Astrocyte (in vitro differentiated cells and primary cell): ENCODE results near the gene GRM4. TPM values are rescaled to one million over a fixed set of nuclear protein-coding genes. Genes with fewer than 3 reads are reported as not detected.

Experiments used
- DNase-seq: peaks from one replicate; pipeline ENCODE4 v3.0.0-alpha.2; 2010; ENCODE audit warnings: low read depth
- FAIRE-seq: peaks from 2 replicates; lab custom pipeline; 2011; peaks lifted over from hg19 to GRCh38; lab: Jason Lieb, UNC
- H2AFZ ChIP-seq: 2 replicates; pipeline ENCODE4 v1.6.0; 2012; ENCODE audit warnings: low read depth, low read length, inconsistent platforms
- H3K27ac ChIP-seq: 2 replicates; pipeline ENCODE4 v1.5.1; 2011; ENCODE audit warnings: low read depth, low read length, inconsistent platforms
- H3K27me3 ChIP-seq: 2 replicates; pipeline ENCODE4 v1.6.0; 2011; ENCODE audit warnings: low read length, inconsistent platforms; ENCODE audit not compliant: insufficient read depth
- H3K36me3 ChIP-seq: 2 replicates; pipeline ENCODE4 v1.5.1; 2011; ENCODE audit warnings: low read length, inconsistent platforms; ENCODE audit not compliant: insufficient read depth
- H3K4me1 ChIP-seq: 2 replicates; pipeline ENCODE4 v1.5.1; 2011; ENCODE audit warnings: low read length, inconsistent platforms; ENCODE audit not compliant: insufficient read depth
- H3K4me2 ChIP-seq: 2 replicates; pipeline ENCODE4 v1.6.0; 2012; ENCODE audit warnings: low read length, inconsistent platforms
- H3K4me3 ChIP-seq: 2 replicates; pipeline ENCODE4 v1.5.1; 2011; ENCODE audit warnings: low read depth, mild to moderate bottlenecking, low read length, inconsistent platforms; ENCODE audit not compliant: insufficient read depth
- H3K79me2 ChIP-seq: 2 replicates; pipeline ENCODE4 v1.6.0; 2012; ENCODE audit warnings: mild to moderate bottlenecking, low read length, inconsistent platforms; ENCODE audit not compliant: insufficient read depth
- H3K9ac ChIP-seq: 2 replicates; pipeline ENCODE4 v1.6.0; 2012; ENCODE audit warnings: mild to moderate bottlenecking, low read length, inconsistent platforms
- H3K9me3 ChIP-seq: 2 replicates; pipeline ENCODE4 v1.5.1; 2012; ENCODE audit warnings: low read depth, mild to moderate bottlenecking, low read length, inconsistent platforms; ENCODE audit not compliant: insufficient read depth
- H4K20me1 ChIP-seq: 2 replicates; pipeline ENCODE4 v1.6.0; 2012; ENCODE audit warnings: low read length, inconsistent platforms; ENCODE audit not compliant: insufficient read depth
- H3K27ac Mint-ChIP-seq: one replicate; pipeline ENCODE4 v1.8.0; 2021; ENCODE audit warnings: mild to moderate bottlenecking, mixed read lengths; ENCODE audit not compliant: unreplicated experiment
- H3K27me3 Mint-ChIP-seq: one replicate; pipeline ENCODE4 v1.8.0; 2021; ENCODE audit warnings: low read depth, mixed read lengths; ENCODE audit not compliant: unreplicated experiment
- H3K36me3 Mint-ChIP-seq: one replicate; pipeline ENCODE4 v1.8.0; 2021; ENCODE audit warnings: low read depth, mixed read lengths; ENCODE audit not compliant: unreplicated experiment
- H3K4me1 Mint-ChIP-seq: one replicate; pipeline ENCODE4 v1.8.0; 2021; ENCODE audit warnings: low read depth, mixed read lengths; ENCODE audit not compliant: unreplicated experiment
- H3K4me3 Mint-ChIP-seq: one replicate; pipeline ENCODE4 v1.8.0; 2021; ENCODE audit warnings: mild to moderate bottlenecking, moderate library complexity, mixed read lengths; ENCODE audit not compliant: unreplicated experiment
- H3K9me3 Mint-ChIP-seq: one replicate; pipeline ENCODE4 v1.8.0; 2021; ENCODE audit warnings: mild to moderate bottlenecking, mixed read lengths; ENCODE audit not compliant: unreplicated experiment
- CTCF ChIP-seq: IDR thresholded peaks from 2 replicates; pipeline ENCODE4 v1.5.1; 2011; ENCODE audit warnings: low read depth, mild to moderate bottlenecking, inconsistent platforms, low read length, moderate library complexity; ENCODE audit not compliant: insufficient read depth
- EZH2 ChIP-seq: IDR thresholded peaks from 2 replicates; pipeline ENCODE4 v1.6.1; 2012; ENCODE audit warnings: mild to moderate bottlenecking, low read length, inconsistent platforms; ENCODE audit not compliant: insufficient read depth
- total RNA-seq: library from RNA; stranded (reverse); gene quantifications from 2 replicates; pipeline ENCODE4 v1.2.1, GENCODE V29; 2021

GRM4 gene
- total RNA-seq, 1 donor from 2014 or later, result 0.30 TPM

GRCh38 chr6:34084591-34085290 is 61.1 kb downstream of the GRM4 start:
- no peaks in the 10 kb centered on the region for H3K79me2 ChIP-seq
- H3K27me3 Mint-ChIP-seq, result peaks cover 42% of the 10 kb centered on the region
- H3K4me3 ChIP-seq, result no peak overlapping the region
- H3K27me3 ChIP-seq, result peaks cover 5% of the 10 kb centered on the region
- no peak overlapping the region for H3K27ac ChIP-seq
- H3K36me3 ChIP-seq, result no peaks in the 10 kb centered on the region
- no peak overlapping the region for H2AFZ ChIP-seq
- H3K9me3 Mint-ChIP-seq, result no peaks in the 10 kb centered on the region
- H3K27ac Mint-ChIP-seq, result peak overlapping the region; percentile 34
- H3K4me2 ChIP-seq, result no peak overlapping the region
- DNase-seq, result no peak
- H3K9ac ChIP-seq, result no peak overlapping the region
- no peak for FAIRE-seq
- H3K4me1 ChIP-seq, result no peaks in the 10 kb centered on the region
- no peaks in the 10 kb centered on the region for H4K20me1 ChIP-seq
- no peak for TF ChIP-seq EZH2
- TF ChIP-seq CTCF, result no peak
- H3K9me3 ChIP-seq, result no peaks in the 10 kb centered on the region
- H3K4me1 Mint-ChIP-seq, result peaks cover 8% of the 10 kb centered on the region
- no peak overlapping the region for H3K4me3 Mint-ChIP-seq
- H3K36me3 Mint-ChIP-seq, result no peaks in the 10 kb centered on the region

GRCh38 chr6:34082864-34083626 is 62.8 kb downstream of the GRM4 start:
- H3K36me3 Mint-ChIP-seq, result no peaks in the 10 kb centered on the region
- no peak overlapping the region for H2AFZ ChIP-seq
- H3K9me3 ChIP-seq, result no peaks in the 10 kb centered on the region
- no peaks in the 10 kb centered on the region for H4K20me1 ChIP-seq
- no peaks in the 10 kb centered on the region for H3K9me3 Mint-ChIP-seq
- peak overlapping the region; percentile 62 for H3K27ac Mint-ChIP-seq
- no peak for TF ChIP-seq CTCF
- TF ChIP-seq EZH2, result no peak
- FAIRE-seq (no peak), DNase-seq (no peak)
- H3K9ac ChIP-seq, result no peak overlapping the region
- no peak overlapping the region for H3K4me3 Mint-ChIP-seq
- peaks cover 8% of the 10 kb centered on the region for H3K4me1 Mint-ChIP-seq
- H3K27me3 Mint-ChIP-seq, result peaks cover 47% of the 10 kb centered on the region
- peaks cover 5% of the 10 kb centered on the region for H3K27me3 ChIP-seq
- H3K4me3 ChIP-seq, result no peak overlapping the region
- no peaks in the 10 kb centered on the region for H3K4me1 ChIP-seq
- no peak overlapping the region for H3K4me2 ChIP-seq
- no peak overlapping the region for H3K27ac ChIP-seq
- no peaks in the 10 kb centered on the region for H3K79me2 ChIP-seq
- no peaks in the 10 kb centered on the region for H3K36me3 ChIP-seq
